ENCODE results near the gene BARX1.
"Not testable (repeated sequence)": the region's sequence is repeated elsewhere in the genome, so short reads cannot be mapped to it uniquely, and the experiment has no call there.

The BARX1 gene

GRCh38 chr9:93965830-93966577, 10.8 kb upstream of the BARX1 start:
- no peak for DNase-seq

- no peak for DNase-seq
Measured at GRCh38 chr9:93964685-93965084, 9.5 kb upstream of the BARX1 start.

- DNase-seq = no peak
Measured at GRCh38 chr9:93963969-93964368, 8.8 kb upstream of the BARX1 start.

- DNase-seq = not testable (repeated sequence)
Measured at GRCh38 chr9:93963489-93963888, 8.3 kb upstream of the BARX1 start.

GRCh38 chr9:93962561-93963440, 7.6 kb upstream of the BARX1 start:
- DNase-seq = peak; percentile 74

GRCh38 chr9:93962017-93962416, 6.9 kb upstream of the BARX1 start:
- no peak for DNase-seq

GRCh38 chr9:93960971-93961841, 6.1 kb upstream of the BARX1 start:
- DNase-seq = no peak

GRCh38 chr9:93960221-93960970, 5.2 kb upstream of the BARX1 start:
- no peak for DNase-seq

- no peak for DNase-seq
Measured at GRCh38 chr9:93959739-93960154, 4.6 kb upstream of the BARX1 start.

- no peak for DNase-seq
Measured at GRCh38 chr9:93958819-93959682, 3.9 kb upstream of the BARX1 start.

- no peak for DNase-seq
Measured at GRCh38 chr9:93958121-93958818, 3.1 kb upstream of the BARX1 start.

GRCh38 chr9:93955981-93956784, 1.0 kb upstream of the BARX1 start:
- DNase-seq = no peak

- no peak for DNase-seq
Measured at GRCh38 chr9:93954434-93955061, 607 bp downstream of the BARX1 start.

- no peak for DNase-seq
Measured at GRCh38 chr9:93953496-93954433, 1.4 kb downstream of the BARX1 start.

GRCh38 chr9:93952784-93953495, 2.2 kb downstream of the BARX1 start:
- DNase-seq = no peak

- no peak for DNase-seq
Measured at GRCh38 chr9:93952119-93952783, 2.9 kb downstream of the BARX1 start.

GRCh38 chr9:93951655-93952118, 3.5 kb downstream of the BARX1 start:
- DNase-seq = no peak
